H1 (cell line): ENCODE results near the gene ENTPD8. TPM values are rescaled to one million over a fixed set of nuclear protein-coding genes. Genes with fewer than 3 reads are reported as not detected.

Experiments
- CHD7 ChIP-seq: fragments of 300-600 bp; sonication (generic); IDR thresholded peaks from 2 replicates; pipeline ENCODE4 v1.7.1; 2012; ENCODE audit warnings: low read length, moderate library complexity, mild to moderate bottlenecking, inconsistent platforms; ENCODE audit not compliant: insufficient replicate concordance
- EP300 ChIP-seq, 2 experiments: IDR thresholded peaks; 1 replicate in 1 of 2; 2 replicates in 1 of 2; pipeline ENCODE4 v1.6.1; 2011 to 2012; ENCODE audit warnings: low read depth in 2 of 2, low read length in 2 of 2, mild to moderate bottlenecking in 2 of 2, borderline replicate concordance in 1 of 2, inconsistent platforms in 1 of 2, moderate library complexity in 1 of 2
- HDAC2 ChIP-seq, 2 experiments: fragments of 300-600 bp in 1 of 2; sonication (generic) in 1 of 2; IDR thresholded peaks; 2 replicates each; pipeline ENCODE4 v1.6.1; 2011 to 2012; ENCODE audit warnings: low read depth in 2 of 2, low read length in 2 of 2, mild to moderate bottlenecking in 2 of 2, moderate library complexity in 2 of 2, borderline replicate concordance in 1 of 2, inconsistent platforms in 1 of 2
- polyA plus RNA-seq, 7 experiments: library from polyadenylated mRNA; depleted of rRNA in 3 of 7; stranded (reverse) in 5 of 7; unstranded in 2 of 7; fragments of >200 nt in 5 of 7; fragments of 200-250 nt in 2 of 7; gene quantifications; 1 replicate in 5 of 7; 2 replicates in 1 of 7; 4 replicates in 1 of 7; pipeline versions ENCODE4 v1.2.1 to v1.2.3, GENCODE V29; 2011 to 2013; ENCODE audit warnings: missing spikeins in 2 of 7, mixed read lengths in 2 of 7
- total RNA-seq: library from RNA; stranded (reverse); fragmentation: NEBNext Ultra II Directional; extraction: Animal tissue kit (Norgen Biotek cat#: 25700); gene quantifications from 2 replicates; pipeline ENCODE4 v1.2.1, GENCODE V29; 2021

ENTPD8 gene
- total and polyA plus RNA-seq, 2 of the 8 experiments (the other 6 are each of a cell fraction or from before 2014, with no cell fraction given) = 0.48 to 0.51 TPM

GRCh38 chr9:137421838-137422603, 19.1 kb downstream of the ENTPD8 start (continued):
- TF ChIP-seq CHD7 = no peak
- TF ChIP-seq HDAC2 (IDR thresholded peaks at IDR 0.05; ENCODE audit: borderline replicate concordance in 1 of 2, low read depth in 2 of 2, low read length in 2 of 2) = no peak
- no peak for TF ChIP-seq EP300 (IDR thresholded peaks at IDR 0.05; ENCODE audit: borderline replicate concordance in 1 of 2, low read depth in 2 of 2, low read length in 2 of 2)
